ENCODE results near the gene MCEMP1.

The MCEMP1 gene, protein sequence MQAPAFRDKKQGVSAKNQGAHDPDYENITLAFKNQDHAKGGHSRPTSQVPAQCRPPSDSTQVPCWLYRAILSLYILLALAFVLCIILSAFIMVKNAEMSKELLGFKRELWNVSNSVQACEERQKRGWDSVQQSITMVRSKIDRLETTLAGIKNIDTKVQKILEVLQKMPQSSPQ

DNA sequence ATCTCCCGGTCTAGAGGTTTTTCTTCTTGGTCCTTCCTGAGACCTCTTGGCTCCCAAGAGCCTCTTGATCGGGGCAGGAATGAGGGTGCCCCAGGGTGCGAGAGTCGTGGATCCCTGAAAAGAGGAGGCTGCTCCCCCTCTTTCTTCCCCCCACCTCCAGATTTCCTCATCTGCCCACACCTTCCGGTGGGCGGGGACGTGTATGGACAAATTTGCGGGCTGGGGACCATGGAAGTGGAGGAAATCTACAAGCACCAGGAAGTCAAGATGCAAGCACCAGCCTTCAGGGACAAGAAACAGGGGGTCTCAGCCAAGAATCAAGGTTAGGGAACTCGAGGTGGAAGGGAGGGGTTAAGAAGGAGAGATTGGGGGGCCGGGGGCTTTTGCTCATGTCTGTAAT lies at the start of gene MCEMP1:
TSS of gene MCEMP1 (plus strand) at position 237 of the 400 bp plus-strand sequence. CDS start at position 268, 31 bp downstream.
- peak; percentile 64 to 83 for DNase-seq

DNA sequence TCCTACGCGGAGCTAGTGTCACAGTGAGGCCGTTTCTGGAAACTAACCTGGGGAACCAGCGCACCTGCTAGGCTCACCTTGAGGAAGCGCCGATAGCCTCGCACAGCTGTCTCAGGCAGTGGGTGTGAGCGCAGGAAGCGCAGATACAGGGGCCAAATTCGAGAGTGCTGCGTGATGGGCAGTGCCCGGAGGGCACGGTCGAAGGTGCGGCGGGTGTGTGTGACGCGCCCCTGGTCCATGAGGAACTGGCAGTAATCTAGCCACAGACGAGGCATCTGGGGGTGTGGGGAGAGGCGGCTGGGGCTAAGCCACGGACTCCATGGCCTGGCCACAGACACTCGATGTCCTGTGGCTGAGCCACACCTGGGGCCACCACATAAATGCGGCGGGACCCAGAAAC lies 49.7 kb upstream of the MCEMP1 start:
- no peak for DNase-seq

DNA sequence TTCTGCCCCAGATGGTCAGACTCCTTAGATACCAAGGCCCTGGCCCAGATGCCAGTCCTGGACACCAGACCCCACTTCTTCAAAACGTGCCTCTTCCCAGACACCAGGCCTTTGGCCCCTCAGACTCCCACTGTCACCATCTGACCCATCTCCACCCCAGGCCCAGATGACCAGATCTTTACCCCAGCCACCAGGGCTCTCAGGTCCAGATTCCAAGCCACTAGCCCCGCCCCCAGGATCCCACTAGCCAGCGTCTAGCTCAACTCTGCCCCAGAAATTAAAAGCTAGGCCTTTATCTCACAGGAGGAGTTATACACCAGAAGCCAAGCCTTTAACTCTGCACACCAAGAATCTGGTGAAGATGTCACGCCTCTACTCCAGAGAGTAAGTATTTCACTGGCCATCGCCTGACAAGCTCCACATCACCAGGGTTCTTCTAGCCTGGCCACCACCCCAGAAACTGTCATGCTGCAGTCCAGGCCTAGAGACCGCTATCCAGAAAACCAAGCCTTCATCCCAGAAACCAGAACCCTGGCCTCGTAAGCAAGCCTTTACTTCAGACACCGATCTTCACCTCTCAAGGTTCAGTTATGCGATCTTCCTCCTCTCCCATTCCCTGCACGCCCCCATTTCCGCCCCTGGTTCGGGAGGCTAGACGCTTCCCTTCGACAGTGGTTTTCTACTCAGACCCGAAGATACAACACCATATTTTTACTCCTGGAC lies 48.1 kb upstream of the MCEMP1 start:
- DNase-seq = no peak

DNA sequence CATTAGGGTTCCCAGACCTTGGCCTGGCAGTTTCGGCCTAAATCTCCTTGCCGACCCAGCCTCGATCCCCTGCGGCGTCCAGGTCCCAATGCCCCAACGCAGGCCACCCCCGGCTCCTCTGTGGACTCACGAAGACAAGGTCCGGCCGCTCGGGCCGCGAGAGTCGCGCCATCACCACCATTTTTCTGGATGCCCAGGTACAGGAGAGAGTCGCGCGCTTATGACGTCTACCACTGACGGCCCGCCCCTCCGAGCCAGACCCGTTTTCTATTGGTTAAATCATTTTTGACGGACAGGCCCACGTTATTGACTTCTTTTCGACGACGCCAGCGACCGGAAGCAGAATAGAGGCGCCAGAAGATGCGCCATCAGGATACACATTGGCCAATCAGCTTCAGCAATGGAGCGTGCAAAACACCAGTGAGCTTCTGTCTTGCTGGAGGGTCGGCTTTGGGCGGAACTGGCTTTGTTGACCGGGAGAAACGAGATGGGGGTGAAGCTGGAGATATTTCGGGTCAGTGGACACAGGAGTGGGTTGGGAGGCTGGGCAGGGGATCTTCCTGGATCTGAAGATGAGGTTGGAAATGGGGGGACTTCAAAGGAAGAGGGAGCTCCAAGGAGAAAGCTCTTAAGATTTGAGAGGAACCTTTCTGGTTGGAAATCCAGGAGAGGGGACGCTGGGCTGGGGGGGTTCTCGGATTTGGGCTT lies 47.4 kb upstream of the MCEMP1 start, which contains the start of the genes PET100 and XAB2:
TSS of gene PET100 (plus strand) at position 447 of the 708 bp plus-strand sequence. CDS start at position 488, 41 bp downstream.
TSS of gene XAB2 (minus strand) at position 199 of the 708 bp plus-strand sequence. CDS start at position 181, 18 bp downstream.
- DNase-seq = peak; percentile 98 to 99

DNA sequence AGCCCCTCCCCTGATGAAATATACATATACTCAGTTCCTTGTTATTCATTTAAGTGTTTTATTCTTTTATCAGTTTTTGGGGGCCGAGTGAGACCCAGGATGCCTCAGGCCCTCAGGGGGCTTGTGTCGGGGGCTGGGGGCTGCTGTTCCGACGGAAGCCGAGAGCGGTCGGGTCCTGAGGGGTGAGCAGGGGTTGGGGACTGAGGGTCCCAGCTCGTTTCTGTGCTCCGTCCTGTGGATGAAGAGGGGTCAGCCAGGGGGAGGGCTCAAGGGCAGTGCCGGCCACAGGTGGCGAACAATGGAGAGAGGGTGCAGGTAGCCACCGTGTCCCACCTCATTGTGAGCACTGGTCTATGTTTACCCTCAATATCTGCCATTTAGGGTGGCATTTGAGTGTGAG lies 45.3 kb upstream of the MCEMP1 start:
- no peak for DNase-seq

DNA sequence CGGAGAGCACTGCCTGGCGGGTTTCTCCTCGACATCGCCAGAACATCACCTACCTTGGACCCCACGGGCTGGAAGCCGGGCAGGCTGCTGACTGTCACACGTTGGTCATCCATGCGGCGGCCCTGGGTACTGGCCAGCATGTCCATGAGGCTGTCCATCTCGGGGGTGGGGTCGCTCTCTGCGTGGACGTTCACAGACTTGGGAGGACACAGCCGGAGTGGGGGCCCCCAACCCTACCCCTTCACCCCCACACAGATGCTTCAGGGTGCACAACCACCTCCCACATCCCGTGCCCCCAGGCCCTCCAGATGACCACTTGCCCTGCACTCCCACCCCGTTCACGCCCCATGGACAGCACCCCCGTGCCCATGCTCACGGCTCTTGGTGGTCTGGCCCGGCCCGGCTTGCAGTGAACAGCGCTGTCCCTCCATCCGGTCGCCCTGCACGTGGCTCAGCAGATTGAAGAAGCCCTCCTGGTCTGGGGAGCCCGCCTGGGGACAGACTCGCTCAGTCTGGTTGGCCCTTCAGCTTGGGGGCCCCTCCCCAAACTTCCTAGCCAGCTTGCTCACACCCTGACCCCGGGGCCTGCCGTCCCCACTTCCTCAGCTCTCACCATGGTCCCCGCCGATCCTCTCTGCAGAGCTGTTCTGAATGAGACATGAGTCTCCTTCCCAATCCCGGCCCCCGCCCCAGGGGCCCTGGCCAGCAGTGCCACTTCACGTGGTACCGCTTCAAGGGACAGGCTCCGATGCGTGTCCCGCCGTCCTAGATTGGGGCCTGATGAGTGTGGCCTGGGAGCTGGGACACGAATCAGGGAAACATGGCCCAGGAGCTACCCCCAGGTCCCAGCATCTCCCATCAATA lies 44.3 kb upstream of the MCEMP1 start:
- DNase-seq = no peak

DNA sequence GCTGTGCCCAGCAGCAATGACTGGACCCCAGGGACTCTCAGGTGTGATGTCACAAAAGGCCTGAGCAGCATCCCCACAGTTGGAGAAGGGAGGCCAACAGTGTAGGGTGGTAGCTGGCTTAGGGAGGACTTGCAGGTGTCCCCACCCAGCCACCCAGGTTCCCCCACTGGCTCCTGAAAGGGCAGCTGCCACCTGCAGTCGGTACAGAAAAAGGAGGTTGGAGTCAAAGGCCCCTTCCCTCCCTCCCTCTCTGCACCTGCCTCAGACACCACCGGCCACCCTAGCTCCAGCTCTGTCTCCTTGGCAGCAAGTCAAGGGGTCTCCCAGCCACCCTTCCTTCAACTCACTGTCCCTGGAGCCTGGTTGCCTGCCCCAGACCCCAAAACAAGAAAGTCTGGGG lies 43.2 kb upstream of the MCEMP1 start, which contains the start of gene PCP2:
TSS of gene PCP2 (minus strand) at position 22 of the 400 bp plus-strand sequence. CDS start 262 bp downstream, outside the sequence.
- DNase-seq = no peak

DNA sequence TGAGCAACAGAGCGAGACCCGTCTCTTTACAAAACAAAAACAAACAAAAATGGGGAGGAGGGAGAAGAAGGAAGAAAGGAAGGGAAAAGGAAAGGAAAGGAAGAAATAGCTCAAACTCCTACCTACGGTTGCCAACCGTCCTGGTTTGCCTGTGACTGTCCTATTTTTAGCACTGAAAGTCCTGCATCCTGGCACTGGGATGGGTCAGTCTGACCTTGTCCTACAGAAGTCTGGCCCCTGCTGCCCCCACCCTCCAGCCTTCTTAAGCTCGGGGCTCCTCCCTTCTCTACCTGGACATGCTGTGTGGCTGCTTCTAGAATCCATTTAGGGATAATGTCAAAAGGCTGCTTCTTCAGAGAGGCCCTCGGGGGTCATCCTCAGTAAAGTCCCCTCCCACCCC lies 41.2 kb upstream of the MCEMP1 start:
- DNase-seq = no peak

DNA sequence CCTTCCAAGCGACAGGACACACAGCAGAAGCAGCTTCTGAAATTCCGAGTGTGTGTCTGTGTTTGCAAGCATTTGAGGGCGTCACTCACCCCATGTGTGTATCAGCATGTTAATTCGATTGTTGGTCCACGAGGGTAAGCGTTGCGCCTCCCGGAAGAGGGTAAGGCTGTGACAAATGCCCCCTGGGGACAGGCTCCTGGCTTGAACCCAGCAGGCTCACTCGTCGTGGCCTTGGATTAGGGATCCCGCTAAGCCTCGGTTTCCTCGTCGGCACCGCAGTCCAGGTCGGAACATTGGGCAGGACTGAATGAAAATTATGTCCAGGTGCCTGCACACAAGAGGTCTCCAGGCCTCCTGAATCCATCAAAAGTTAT lies 40.6 kb upstream of the MCEMP1 start:
- no peak for DNase-seq

DNA sequence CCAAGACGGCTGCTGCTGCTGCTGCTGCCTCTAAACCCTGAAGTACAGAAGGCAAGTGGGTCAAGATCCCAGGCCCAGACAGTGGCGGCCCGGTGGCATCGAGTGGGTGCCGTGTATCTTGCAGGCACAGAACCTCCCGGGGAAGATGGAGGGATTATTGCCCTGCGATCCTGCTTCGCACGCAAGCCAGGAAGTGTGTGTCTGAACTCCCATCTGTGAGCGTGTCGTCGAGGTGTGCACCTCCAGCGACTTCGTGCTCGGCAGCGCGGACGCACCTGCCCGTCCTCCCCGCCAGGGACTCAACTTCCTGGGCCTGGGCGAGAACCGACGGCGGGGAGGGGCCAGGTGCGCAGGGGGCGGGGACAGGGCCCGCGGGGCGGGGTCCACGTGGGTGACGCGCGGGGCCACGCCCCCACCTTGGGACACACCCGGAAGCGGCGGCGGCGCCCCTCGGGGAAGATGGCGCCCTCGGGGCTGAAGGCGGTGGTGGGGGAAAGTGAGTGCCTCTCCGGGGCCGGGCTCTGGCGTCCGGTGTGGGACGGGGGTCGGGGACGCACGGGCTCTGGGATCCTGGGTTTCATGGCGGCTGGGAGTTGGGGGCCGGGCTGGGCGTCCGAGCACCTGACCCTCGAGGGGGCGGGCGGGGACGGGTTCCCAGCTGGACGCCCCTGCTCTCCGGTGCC lies 40.1 kb upstream of the MCEMP1 start, which contains the start of gene STXBP2:
TSS of gene STXBP2 (plus strand) at position 420 of the 683 bp plus-strand sequence. CDS start at position 460, 40 bp downstream.
- peak; percentile 61 to 83 for DNase-seq

DNA sequence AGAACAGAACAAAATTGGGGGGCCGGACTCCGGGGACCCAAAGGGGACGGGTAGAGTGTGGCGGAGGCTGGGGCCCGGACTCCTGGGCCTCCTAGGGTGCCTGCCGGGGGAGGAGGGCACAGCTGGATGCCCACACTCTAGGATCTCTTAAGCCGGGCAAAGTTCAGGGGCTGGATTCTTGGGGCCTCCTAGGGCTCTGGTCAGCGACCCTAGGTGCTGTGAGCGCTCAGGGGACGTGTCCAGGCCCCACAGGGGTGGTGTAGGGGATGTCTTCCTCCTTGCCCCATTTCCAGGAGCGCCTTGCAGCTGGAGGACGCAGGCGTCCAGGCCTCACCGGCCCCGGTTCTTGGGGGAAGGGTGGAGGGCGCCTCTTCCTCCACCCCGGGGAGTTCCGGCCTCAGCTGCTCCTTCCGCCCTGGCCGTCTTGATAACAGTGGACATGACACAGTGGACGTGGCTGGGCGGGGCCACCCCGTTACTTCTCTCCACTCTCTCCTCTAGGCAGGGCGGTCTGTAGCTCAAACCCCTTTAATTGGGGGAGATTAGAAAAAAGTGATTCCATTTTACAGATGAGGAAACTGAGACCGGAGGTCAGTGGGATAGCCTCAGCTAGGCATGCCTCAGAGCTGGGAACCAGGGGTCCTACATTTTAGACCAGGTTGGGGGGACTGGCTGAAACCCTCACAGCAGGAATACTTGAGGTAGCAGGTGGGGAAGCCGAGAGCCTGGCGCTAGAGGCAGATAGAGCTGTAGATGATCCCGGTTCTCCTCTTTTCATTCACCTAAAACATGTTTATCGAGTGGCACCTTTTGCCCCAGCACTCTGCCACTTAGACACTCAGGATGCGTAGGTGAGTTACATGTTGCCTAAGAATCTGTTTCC lies 39.3 kb upstream of the MCEMP1 start:
- peak; percentile 62 to 74 for DNase-seq

DNA sequence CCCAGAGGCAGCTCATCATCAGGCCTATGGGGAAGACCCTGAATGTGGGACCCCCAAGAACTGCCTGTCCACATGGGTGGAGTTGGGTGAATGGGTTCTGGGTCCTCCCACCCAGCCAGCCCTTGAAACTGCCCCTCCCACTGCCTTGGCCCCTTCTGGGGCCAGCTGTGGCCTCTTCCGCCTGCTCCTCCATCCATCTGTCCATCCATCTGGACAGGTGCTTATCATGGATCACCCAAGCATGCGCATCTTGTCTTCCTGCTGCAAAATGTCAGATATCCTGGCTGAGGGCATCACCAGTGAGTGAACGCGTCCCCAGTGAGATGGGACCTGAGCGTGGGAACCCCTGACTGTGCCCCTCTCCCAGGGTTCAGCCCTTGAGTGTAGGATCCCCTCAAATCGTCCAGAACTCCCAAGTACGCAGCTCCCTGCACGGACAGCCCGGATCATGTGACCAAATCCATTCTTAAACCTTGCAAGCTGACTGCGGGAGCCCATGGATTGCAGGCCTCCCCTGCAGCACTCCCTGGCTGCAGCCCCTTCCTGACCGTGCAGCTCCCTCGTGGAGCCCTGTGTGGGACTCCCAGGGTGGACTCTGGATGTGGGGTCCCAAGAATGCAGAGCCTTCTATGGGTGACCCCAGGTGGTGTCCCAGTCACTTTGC lies 38.0 kb upstream of the MCEMP1 start:
- DNase-seq = no peak

DNA sequence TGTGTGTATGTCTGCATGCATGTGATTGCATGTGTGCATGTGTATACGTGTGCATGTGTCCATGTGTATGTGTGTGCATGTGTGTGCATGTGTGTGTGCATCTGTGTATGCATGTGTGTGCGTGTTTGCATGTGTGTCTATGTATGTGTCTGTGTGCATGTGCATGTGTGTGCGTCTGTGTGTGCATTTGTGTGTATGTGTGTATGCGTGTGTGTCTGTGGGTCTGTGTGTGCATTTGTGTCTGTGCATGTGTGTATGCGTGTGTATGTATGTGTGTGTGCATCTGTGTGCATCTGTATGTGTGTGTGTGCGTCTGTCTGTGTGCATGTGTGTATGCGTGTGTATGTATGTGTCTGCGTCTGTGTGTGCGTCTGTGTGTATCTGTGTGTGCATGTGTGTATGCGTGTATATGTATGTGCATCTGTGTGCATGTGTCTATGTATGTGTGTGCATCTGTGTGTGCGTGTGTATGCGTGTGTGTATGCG lies 37.0 kb upstream of the MCEMP1 start:
- DNase-seq = no peak

DNA sequence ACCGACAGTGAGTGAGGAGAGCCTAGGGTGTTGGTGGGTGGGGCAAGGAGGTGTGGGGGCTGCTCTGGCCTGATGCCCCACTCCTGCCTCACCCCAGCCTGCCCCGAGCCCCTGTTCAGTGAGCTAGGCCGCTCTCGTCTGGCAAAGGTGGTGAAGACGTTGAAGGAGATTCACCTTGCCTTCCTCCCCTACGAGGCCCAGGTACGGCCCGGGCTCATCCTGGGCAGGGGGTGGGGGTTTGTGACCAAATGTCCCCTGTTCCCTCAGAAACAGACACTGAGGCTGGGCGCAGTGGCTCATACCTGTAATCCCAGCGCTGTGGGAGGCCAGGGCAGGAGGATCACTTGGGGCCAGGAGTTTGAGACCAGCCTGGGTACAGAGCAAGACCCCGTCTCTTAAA lies 36.1 kb upstream of the MCEMP1 start:
- DNase-seq = no peak

DNA sequence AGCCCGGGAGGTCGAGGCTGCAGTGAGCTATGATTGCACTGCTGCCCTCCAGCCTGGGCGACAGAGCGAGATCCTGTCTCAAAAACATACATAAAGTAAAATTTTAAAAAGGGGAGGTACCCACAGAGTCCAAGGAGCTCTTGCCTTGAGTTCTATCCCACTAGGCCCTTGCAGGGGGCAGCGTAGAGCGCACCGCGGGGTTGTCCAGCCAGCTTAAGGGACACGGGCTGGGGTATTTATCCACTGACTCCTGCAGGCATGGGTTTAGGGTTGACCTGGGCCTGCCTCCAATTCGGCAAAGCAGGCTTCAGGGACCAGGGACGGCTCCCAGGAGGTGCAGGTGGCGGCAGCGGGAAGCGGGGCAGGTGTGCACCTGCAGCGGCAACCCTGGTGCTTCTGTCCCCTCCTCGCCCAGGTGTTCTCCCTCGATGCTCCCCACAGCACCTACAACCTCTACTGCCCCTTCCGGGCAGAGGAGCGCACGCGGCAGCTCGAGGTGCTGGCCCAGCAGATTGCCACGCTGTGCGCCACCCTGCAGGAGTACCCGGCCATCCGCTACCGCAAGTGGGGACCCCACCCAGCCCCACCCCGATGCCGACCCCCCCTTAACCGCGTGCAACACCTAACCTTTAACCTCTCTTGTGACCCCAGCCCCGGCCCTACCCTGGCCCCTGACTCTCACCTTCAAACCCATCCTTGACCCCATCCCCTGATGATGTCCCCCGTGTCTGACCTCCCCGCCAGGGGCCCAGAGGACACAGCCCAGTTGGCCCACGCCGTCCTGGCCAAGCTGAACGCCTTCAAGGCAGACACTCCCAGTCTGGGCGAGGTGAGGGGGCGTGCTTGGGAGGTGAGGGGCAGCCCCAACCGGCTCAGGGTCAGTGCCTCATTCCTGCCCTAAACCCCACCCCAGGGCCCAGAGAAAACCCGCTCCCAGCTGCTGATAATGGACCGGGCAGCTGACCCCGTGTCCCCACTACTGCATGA lies 35.3 kb upstream of the MCEMP1 start:
- DNase-seq = no peak

DNA sequence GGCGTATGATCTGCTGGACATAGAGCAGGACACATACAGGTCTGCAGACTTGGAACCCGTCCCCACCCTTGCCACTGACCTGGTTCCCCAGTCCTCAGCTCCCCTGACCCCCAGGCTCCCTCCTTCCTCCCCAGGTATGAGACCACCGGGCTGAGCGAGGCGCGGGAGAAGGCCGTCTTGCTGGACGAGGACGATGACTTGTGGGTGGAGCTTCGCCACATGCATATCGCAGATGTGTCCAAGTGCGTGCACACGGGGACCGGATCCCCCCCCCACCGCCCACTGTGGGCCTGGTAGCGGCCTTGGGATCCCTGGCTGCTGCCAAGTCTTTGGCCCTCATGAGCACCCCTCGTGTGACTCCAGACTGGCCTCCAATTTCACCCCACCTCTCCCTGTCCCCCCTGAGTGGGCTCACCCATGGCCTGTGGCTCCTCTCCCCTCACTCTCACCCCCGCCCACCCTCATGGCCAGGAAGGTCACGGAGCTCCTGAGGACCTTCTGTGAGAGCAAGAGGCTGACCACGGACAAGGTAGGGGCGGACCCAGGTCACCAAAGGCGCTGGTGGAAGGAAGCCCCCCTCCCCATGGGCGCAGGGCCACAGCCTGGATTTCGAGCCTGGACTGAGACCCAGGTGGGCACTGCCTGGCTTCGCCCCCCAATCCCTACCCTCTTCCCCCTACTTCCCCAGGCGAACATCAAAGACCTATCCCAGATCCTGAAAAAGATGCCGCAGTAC lies 34.4 kb upstream of the MCEMP1 start:
- DNase-seq = no peak

DNA sequence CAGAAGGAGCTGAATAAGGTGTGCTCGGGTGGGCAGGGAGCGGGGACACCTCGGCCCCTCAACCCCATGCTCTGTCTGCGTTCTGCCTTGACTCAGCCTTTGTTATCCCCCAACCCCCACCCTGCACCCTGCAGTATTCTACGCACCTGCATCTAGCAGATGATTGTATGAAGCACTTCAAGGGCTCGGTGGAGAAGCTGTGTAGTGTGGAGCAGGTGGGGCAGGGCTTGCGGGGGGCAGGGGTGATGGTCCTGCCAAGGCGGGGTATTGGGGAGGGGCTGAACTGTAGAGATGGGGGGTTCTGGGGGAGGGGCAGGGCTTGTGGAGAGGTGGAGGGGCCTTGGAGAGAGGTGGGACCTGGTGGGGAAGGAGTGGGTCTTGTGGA lies 33.9 kb upstream of the MCEMP1 start:
- DNase-seq = no peak

Measured in inflammatory macrophage treated with lipopolysaccharide for 1 hour (primary cell).